Neural cell (in vitro differentiated cells): ENCODE measurements around the gene WWTR1. TPM values are rescaled to one million over a fixed set of nuclear protein-coding genes. Genes with fewer than 3 reads are reported as not detected.

Experiments used
- H2AFZ ChIP-seq: fragments of 200-600, 300-800 bp; sonication (generic), shearing (Covaris generic); 2 replicates; pipeline ENCODE4 v1.6.0; 2014; ENCODE audit warnings: low read depth, mild to moderate bottlenecking, antibody characterized with exemption, low read length, moderate library complexity
- H3F3A ChIP-seq: fragments of 200-600 bp; shearing (Covaris generic); 2 replicates; pipeline ENCODE4 v1.6.1; 2016; ENCODE audit warnings: mild to moderate bottlenecking, moderate library complexity, mixed read lengths, antibody characterized with exemption, low read length; ENCODE audit not compliant: insufficient read depth, poor library complexity, severe bottlenecking
- H3K27ac ChIP-seq: fragments of 200-600, 300-800 bp; sonication (generic), shearing (Covaris generic); 2 replicates; pipeline ENCODE4 v1.5.1; 2014; ENCODE audit warnings: mild to moderate bottlenecking, low read length, moderate library complexity
- H3K27me3 ChIP-seq: fragments of 300-800, 200-600 bp; sonication (generic), shearing (Covaris generic); 2 replicates; pipeline ENCODE4 v1.6.0; 2014; ENCODE audit warnings: mild to moderate bottlenecking, low read depth, low read length, moderate library complexity; ENCODE audit not compliant: insufficient read depth
- H3K36me3 ChIP-seq: fragments of 300-800, 200-600 bp; sonication (generic), shearing (Covaris generic); 2 replicates; pipeline ENCODE4 v1.5.1; 2014; ENCODE audit warnings: mild to moderate bottlenecking, antibody characterized with exemption, low read length, moderate library complexity; ENCODE audit not compliant: insufficient read depth
- H3K4me2 ChIP-seq: fragments of 300-800, 200-600 bp; sonication (generic), shearing (Covaris generic); 2 replicates; pipeline ENCODE4 v1.6.0; 2014; ENCODE audit warnings: mild to moderate bottlenecking, low read length
- H3K4me3 ChIP-seq: fragments of 300-800, 200-600 bp; sonication (generic), shearing (Covaris generic); 2 replicates; pipeline ENCODE4 v1.5.1; 2014; ENCODE audit warnings: mild to moderate bottlenecking, low read length, moderate library complexity
- H3K79me2 ChIP-seq: fragments of 200-600 bp; shearing (Covaris generic); replicated peaks from 2 replicates; pipeline ENCODE4 v1.6.0; 2014; ENCODE audit warnings: mild to moderate bottlenecking, low read length, moderate library complexity; ENCODE audit not compliant: insufficient read depth
- H3K9ac ChIP-seq: fragments of 300-800, 200-600 bp; sonication (generic), shearing (Covaris generic); 2 replicates; pipeline ENCODE4 v1.6.1; 2016; ENCODE audit warnings: mild to moderate bottlenecking, low read length, mixed read lengths
- H3K9me2 ChIP-seq: fragments of 200-600 bp; shearing (Covaris generic); 2 replicates; pipeline ENCODE4 v1.6.1; 2016; ENCODE audit warnings: mild to moderate bottlenecking, low read length, mixed read lengths; ENCODE audit not compliant: insufficient read depth
- H3K9me3 ChIP-seq: fragments of 200-600, 300-800 bp; sonication (generic), shearing (Covaris generic); 2 replicates; pipeline ENCODE4 v1.6.1; 2016; ENCODE audit warnings: mild to moderate bottlenecking, mixed run types, low read length, moderate library complexity, mixed read lengths
- H4K20me1 ChIP-seq: fragments of 200-600 bp; shearing (Covaris generic); 2 replicates; pipeline ENCODE4 v1.6.1; 2016; ENCODE audit warnings: mild to moderate bottlenecking, mixed run types; ENCODE audit not compliant: insufficient read depth
- CTCF ChIP-seq: fragments of 450-650 bp; IDR thresholded peaks from 2 replicates; pipeline ENCODE4 v1.5.1; 2014; ENCODE audit warnings: antibody characterized with exemption, mild to moderate bottlenecking, moderate library complexity; ENCODE audit not compliant: poor library complexity, severe bottlenecking
- EP300 ChIP-seq: fragments of 450-650 bp; conservative IDR thresholded peaks from 2 replicates; pipeline ENCODE4 v1.6.1; 2014; ENCODE audit warnings: antibody characterized with exemption, mild to moderate bottlenecking, moderate library complexity; ENCODE audit not compliant: poor library complexity, severe bottlenecking
- EZH2 ChIP-seq: fragments of 200-600, 300-800 bp; shearing (Covaris generic), sonication (generic); IDR thresholded peaks from 2 replicates; pipeline ENCODE4 v1.6.1; 2014; ENCODE audit warnings: antibody characterized with exemption, low read length, borderline replicate concordance, mild to moderate bottlenecking; ENCODE audit not compliant: insufficient read depth, poor library complexity, severe bottlenecking
- MXI1 ChIP-seq: fragments of 450-650 bp; conservative IDR thresholded peaks from 2 replicates; pipeline ENCODE4 v1.6.1; 2014; ENCODE audit warnings: antibody characterized with exemption, mild to moderate bottlenecking; ENCODE audit not compliant: poor library complexity, severe bottlenecking
- POLR2AphosphoS5 ChIP-seq: IDR thresholded peaks from 2 replicates; pipeline ENCODE4 v1.6.1; 2012
- RAD21 ChIP-seq: fragments of 450-650 bp; conservative IDR thresholded peaks from 2 replicates; pipeline ENCODE4 v1.6.1; 2014; ENCODE audit warnings: antibody characterized with exemption, mild to moderate bottlenecking, moderate library complexity
- SMC3 ChIP-seq: fragments of 450-650 bp; conservative IDR thresholded peaks from 2 replicates; pipeline ENCODE4 v1.6.1; 2014; ENCODE audit warnings: antibody characterized with exemption, mild to moderate bottlenecking, moderate library complexity; ENCODE audit not compliant: poor library complexity
- TAF1 ChIP-seq: IDR thresholded peaks from 2 replicates; pipeline ENCODE4 v1.6.1; 2012; ENCODE audit warnings: low read depth
- polyA plus RNA-seq: library from polyadenylated mRNA; depleted of rRNA; stranded (reverse); fragments of >200 nt; gene quantifications from 2 replicates; pipeline ENCODE4 v1.2.3, GENCODE V29; 2014
- TF ChIP-seq, protein P1 (sequence below): IDR thresholded peaks from 2 replicates; pipeline ENCODE4 v1.6.1; 2012; ENCODE audit warnings: borderline replicate concordance

WWTR1 gene
- polyA plus RNA-seq, 1 donor from 2014 or later: 0.97 TPM

DNA sequence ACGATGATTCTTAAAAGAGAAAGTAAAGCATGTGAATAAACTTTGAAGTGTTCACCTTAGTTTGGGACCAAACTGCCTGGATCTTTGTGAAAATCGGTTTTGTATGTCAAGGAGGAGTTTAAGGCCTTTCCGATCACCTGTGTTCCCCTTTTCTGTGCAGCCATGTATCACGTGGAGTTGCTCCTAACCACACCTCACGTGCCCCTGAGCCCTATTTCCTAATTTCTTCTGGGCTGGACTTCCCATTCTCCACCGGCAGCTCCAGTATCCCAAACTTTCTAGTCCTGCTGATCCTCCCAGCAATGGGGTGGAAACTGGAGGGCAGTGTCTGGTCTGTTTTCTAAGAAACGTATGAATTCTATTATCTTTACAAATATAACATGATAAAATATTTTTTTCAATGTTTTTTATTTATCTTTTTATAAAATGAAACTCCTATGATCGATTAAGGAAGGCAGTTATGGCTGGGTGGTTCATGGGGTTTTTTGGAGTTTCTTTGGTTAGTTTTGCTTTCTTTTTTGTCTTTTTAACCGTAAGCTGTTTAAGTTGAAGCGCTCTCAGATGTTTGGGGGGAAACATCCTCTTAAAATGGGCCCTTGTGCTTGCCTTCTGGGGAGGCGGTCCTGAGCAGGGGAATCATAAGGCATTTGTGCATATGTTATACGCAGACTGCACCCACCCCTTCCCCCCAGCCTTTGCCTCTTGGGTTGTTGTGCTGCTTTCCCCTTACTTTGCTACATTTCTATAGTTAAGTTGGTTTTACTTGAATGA lies 43.6 kb upstream of the WWTR1 start:
- H3K27ac ChIP-seq: no peak overlapping the region
- H4K20me1 ChIP-seq: no peaks in the 10 kb centered on the region
- H3K79me2 ChIP-seq: no peaks in the 10 kb centered on the region
- H3K4me3 ChIP-seq: no peak overlapping the region
- H3K36me3 ChIP-seq: no peaks in the 10 kb centered on the region
- no peak overlapping the region for H3K4me2 ChIP-seq
- H3K9me3 ChIP-seq: peaks cover 6% of the 10 kb centered on the region
- TF ChIP-seq, protein P1, sequence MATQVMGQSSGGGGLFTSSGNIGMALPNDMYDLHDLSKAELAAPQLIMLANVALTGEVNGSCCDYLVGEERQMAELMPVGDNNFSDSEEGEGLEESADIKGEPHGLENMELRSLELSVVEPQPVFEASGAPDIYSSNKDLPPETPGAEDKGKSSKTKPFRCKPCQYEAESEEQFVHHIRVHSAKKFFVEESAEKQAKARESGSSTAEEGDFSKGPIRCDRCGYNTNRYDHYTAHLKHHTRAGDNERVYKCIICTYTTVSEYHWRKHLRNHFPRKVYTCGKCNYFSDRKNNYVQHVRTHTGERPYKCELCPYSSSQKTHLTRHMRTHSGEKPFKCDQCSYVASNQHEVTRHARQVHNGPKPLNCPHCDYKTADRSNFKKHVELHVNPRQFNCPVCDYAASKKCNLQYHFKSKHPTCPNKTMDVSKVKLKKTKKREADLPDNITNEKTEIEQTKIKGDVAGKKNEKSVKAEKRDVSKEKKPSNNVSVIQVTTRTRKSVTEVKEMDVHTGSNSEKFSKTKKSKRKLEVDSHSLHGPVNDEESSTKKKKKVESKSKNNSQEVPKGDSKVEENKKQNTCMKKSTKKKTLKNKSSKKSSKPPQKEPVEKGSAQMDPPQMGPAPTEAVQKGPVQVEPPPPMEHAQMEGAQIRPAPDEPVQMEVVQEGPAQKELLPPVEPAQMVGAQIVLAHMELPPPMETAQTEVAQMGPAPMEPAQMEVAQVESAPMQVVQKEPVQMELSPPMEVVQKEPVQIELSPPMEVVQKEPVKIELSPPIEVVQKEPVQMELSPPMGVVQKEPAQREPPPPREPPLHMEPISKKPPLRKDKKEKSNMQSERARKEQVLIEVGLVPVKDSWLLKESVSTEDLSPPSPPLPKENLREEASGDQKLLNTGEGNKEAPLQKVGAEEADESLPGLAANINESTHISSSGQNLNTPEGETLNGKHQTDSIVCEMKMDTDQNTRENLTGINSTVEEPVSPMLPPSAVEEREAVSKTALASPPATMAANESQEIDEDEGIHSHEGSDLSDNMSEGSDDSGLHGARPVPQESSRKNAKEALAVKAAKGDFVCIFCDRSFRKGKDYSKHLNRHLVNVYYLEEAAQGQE: no peak
- no peak for TF ChIP-seq CTCF
- no peak for TF ChIP-seq EZH2
- no peak for TF ChIP-seq SMC3
- no peak for TF ChIP-seq EP300
- H2AFZ ChIP-seq: no peak overlapping the region
- H3K9ac ChIP-seq: no peak overlapping the region
- H3K27me3 ChIP-seq: no peaks in the 10 kb centered on the region
- H3F3A ChIP-seq: no peaks in the 10 kb centered on the region
- H3K9me2 ChIP-seq: no peaks in the 10 kb centered on the region

DNA sequence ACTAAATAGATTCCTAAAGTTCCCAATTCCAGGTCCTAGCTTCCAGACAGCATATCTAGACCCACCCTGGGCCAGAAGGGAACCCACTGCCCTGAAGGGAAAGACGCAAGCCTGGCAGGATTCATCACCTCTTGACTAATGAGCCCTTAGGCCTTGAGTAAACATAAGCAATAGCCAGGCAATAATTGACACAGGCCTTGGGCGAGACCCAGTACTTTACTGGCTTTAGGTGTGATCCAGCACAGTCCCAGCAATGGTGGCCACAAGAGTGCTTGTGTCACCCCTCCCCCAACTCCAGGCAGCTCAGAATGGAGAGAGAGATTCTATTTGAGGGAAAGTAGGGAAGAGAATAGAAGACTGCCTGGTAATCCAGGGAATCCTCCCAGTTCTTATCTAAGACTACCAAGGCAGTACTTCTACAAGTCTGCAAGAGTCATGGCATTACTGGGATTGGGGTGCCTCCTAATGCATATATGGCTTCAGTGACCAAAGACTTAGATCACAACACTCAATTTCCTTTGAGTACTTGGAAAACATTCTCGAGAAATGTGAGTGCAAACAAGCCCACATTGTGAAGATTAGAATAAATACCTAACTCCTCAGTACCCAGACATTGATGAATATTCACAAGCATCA lies 30.4 kb upstream of the WWTR1 start:
- Histone ChIP-seq H3K4me2 (no peak overlapping the region), H3K27me3 (no peaks in the 10 kb centered on the region), H3K4me3 (no peak overlapping the region), H3K9me3 (no peaks in the 10 kb centered on the region), H3K36me3 (no peaks in the 10 kb centered on the region), H2AFZ (no peak overlapping the region), H4K20me1 (no peaks in the 10 kb centered on the region), H3K27ac (no peak overlapping the region), H3K79me2 (no peaks in the 10 kb centered on the region), H3K9ac (no peak overlapping the region), H3K9me2 (no peaks in the 10 kb centered on the region), H3F3A (no peaks in the 10 kb centered on the region)
- TF ChIP-seq TAF1 (no peak), SMC3 (no peak)

DNA sequence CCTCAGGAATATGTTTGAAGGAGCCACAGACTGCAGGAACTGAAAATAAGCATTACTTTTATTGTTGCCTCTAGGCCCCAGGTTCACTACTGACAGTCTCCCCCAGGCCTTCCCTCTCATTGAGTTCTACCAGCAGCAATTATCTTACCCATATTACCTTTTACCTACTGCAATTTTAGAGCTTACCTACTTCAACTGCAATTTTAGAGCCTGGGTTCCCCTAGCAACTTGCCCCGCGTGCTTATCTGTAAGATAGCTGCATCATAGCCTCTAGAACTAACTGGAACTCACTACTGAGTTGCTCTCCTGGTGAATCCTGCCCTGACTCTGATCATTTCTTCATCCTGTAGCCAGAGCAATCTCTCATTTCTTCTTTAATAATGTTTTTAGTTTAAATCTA lies 29.2 kb upstream of the WWTR1 start:
- H3K9me2 ChIP-seq: no peaks in the 10 kb centered on the region
- H3K9ac ChIP-seq: no peak overlapping the region
- H3F3A ChIP-seq: no peaks in the 10 kb centered on the region
- no peaks in the 10 kb centered on the region for H3K36me3 ChIP-seq
- H3K4me3 ChIP-seq: no peak overlapping the region
- H3K27ac ChIP-seq: no peak overlapping the region
- H4K20me1 ChIP-seq: no peaks in the 10 kb centered on the region
- H3K4me2 ChIP-seq: no peak overlapping the region
- no peak overlapping the region for H2AFZ ChIP-seq
- TF ChIP-seq SMC3: no peak
- no peak for TF ChIP-seq RAD21
- no peak for TF ChIP-seq MXI1
- TF ChIP-seq CTCF: no peak
- TF ChIP-seq TAF1: no peak
- no peak for TF ChIP-seq EZH2
- TF ChIP-seq EP300: no peak
- TF ChIP-seq, protein P1: no peak
- no peak for TF ChIP-seq POLR2AphosphoS5
- H3K9me3 ChIP-seq: no peaks in the 10 kb centered on the region
- no peaks in the 10 kb centered on the region for H3K27me3 ChIP-seq
- no peaks in the 10 kb centered on the region for H3K79me2 ChIP-seq
